Gastroesophageal sphincter (tissue), 3 donors: ENCODE measurements around the gene MMRN1.

Experiments used
- CTCF ChIP-seq, 4 experiments: fragments of 200-600 bp in 2 of 4; fragments of 450-650 bp in 2 of 4; sonication (generic) in 1 of 4; IDR thresholded peaks; one replicate each; pipeline ENCODE4 v1.5.1; 2017 to 2019; ENCODE audit warnings: antibody characterized with exemption in 4 of 4, mild to moderate bottlenecking in 2 of 4, moderate library complexity in 2 of 4
- EP300 ChIP-seq: sonication (generic); formaldehyde crosslinking; IDR thresholded peaks from one replicate; pipeline ENCODE4 v1.6.1; 2017; ENCODE audit warnings: antibody characterized with exemption, mild to moderate bottlenecking
- POLR2A ChIP-seq, 2 donors: fragments of 450-650 bp; IDR thresholded peaks; one replicate each; pipeline ENCODE4 v1.6.1; 2017; ENCODE audit warnings: antibody characterized with exemption in 2 of 2, mild to moderate bottlenecking in 2 of 2, moderate library complexity in 1 of 2

GRCh38 chr4:89863533-89863932, 31.1 kb upstream of the MMRN1 start:
- TF ChIP-seq CTCF (IDR thresholded peaks at IDR 0.05) (no peak), EP300 (no peak), POLR2A (IDR thresholded peaks at IDR 0.05) (no peak)
